Measurements from ENCODE around the gene TMEM209. TPM values are rescaled to one million over a fixed set of nuclear protein-coding genes. Genes with fewer than 3 reads are reported as not detected.

The TMEM209 gene
- total RNA-seq, 3 donors from 2014 or later (not counting 1 experiment from before 2014, with no cell fraction given): 26.3 to 31.0 (median 30.4) TPM

DNA sequence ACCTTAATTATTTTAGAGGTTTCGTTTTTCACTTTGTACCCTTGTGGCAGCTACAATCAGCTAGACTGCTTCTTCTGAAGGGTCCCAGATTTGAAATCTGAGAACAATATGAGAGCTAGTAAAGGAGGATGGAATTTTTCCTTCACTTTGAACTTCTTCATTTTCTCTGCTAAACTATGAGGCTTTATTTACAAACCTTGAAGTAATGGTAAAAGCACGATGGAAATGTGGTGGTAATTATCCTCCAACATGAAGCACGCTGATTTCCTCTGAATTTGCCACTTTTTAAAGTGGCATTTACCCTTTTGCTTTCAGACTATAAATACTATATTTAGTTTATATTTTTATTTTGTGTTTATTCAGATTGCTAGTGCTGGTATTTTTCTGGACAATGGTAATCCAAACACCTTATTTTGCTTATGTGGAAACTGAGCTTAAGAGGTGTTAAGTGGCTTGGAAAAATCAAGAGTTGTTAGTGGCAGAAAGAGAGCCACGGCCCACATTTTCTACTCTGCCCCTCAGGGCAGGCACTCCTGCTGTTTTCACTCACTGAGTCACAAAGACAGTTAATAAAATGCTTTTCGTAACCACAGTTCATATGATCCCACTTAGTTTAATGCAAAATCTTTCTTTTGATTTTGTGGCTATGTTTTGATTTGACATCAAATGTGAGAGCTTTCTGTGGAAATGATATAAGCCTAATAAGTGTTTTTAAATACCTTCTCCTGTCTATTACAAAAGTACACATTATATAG is 5.2 kb upstream of the TMEM209 start:
- intact Hi-C loops (cut with micrococcal nuclease): no loop called here
- Mint-ChIP-seq H3K4me1 (peaks cover 5% of the 10 kb centered on the region in 2 donors), H3K27ac (no peak overlapping the region), H3K36me3 (peaks cover 3% of the 10 kb centered on the region), H3K4me3 (no peak overlapping the region), H3K9me3 (no peaks in the 10 kb centered on the region), H3K27me3 (ENCODE audit: low read depth in 2 of 2) (peaks cover 6 to 10% of the 10 kb centered on the region in 2 donors)
- H3K27ac ChIP-seq (ENCODE audit: low read length): no peak overlapping the region
- no peak overlapping the region for H3K4me3 ChIP-seq (ENCODE audit: low read length)
- H3K27me3 ChIP-seq (ENCODE audit: control insufficient read depth, insufficient read depth, low read length): no peaks in the 10 kb centered on the region
- WGBS (ENCODE audit: insufficient coverage): 63% methylated on average over 2 of the region's 5 CpGs
- no peaks in the 10 kb centered on the region for H3K9me3 ChIP-seq (ENCODE audit: control insufficient read depth, insufficient read depth, low read length)
- peaks cover 5% of the 10 kb centered on the region for H3K4me1 ChIP-seq (ENCODE audit: control insufficient read depth, insufficient read depth, low read length)
- ATAC-seq: no peak
- TF ChIP-seq, protein P1, sequence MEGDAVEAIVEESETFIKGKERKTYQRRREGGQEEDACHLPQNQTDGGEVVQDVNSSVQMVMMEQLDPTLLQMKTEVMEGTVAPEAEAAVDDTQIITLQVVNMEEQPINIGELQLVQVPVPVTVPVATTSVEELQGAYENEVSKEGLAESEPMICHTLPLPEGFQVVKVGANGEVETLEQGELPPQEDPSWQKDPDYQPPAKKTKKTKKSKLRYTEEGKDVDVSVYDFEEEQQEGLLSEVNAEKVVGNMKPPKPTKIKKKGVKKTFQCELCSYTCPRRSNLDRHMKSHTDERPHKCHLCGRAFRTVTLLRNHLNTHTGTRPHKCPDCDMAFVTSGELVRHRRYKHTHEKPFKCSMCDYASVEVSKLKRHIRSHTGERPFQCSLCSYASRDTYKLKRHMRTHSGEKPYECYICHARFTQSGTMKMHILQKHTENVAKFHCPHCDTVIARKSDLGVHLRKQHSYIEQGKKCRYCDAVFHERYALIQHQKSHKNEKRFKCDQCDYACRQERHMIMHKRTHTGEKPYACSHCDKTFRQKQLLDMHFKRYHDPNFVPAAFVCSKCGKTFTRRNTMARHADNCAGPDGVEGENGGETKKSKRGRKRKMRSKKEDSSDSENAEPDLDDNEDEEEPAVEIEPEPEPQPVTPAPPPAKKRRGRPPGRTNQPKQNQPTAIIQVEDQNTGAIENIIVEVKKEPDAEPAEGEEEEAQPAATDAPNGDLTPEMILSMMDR (IDR thresholded peaks at IDR 0.05): no peak
- no peaks in the 10 kb centered on the region for H3K36me3 ChIP-seq (ENCODE audit: control insufficient read depth, insufficient read depth, low read length)
- DNase-seq: no peak

DNA sequence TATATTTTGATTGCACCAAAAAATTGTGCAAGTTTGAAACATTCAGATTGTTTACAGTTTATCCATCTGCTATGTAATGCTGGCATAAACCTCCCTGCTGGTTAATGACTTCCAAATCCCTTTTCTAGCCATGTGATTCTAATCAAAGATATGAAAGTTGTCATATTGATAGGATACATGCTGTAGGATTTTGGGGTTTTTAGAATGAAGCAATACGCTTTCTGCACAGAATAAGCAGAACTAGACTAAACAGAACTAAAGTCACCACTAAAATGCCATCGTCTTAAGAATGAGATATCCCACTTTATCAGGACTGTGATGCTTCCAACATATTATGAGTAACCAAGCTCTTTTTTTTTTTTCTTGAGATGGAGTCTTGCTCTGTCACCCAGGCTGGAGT is 3.3 kb upstream of the TMEM209 start:
- ATAC-seq (no peak), DNase-seq (no peak)
- no peaks in the 10 kb centered on the region for H3K27me3 ChIP-seq (ENCODE audit: control insufficient read depth, insufficient read depth, low read length)
- H3K36me3 ChIP-seq (ENCODE audit: control insufficient read depth, insufficient read depth, low read length): no peaks in the 10 kb centered on the region
- Mint-ChIP-seq H3K27me3 (ENCODE audit: low read depth in 2 of 2) (peaks cover 2 to 10% of the 10 kb centered on the region in 2 donors), H3K36me3 (peaks cover 7% of the 10 kb centered on the region), H3K4me3 (no peak overlapping the region), H3K4me1 (peaks cover 14% of the 10 kb centered on the region in 2 donors), H3K9me3 (no peaks in the 10 kb centered on the region), H3K27ac (no peak overlapping the region)
- WGBS (ENCODE audit: insufficient coverage): 89% methylated on average over 1 of the region's 2 CpGs
- TF ChIP-seq, protein P1 (IDR thresholded peaks at IDR 0.05): no peak
- peaks cover 9% of the 10 kb centered on the region for H3K4me1 ChIP-seq (ENCODE audit: control insufficient read depth, insufficient read depth, low read length)
- H3K4me3 ChIP-seq (ENCODE audit: low read length): no peak overlapping the region
- H3K27ac ChIP-seq (ENCODE audit: low read length): no peak overlapping the region
- intact Hi-C loops (cut with micrococcal nuclease): loop anchor here (5.0 kb wide), 1 partner anchor 136 kb away; the partner anchor contains the start of gene KLHDC10
- H3K9me3 ChIP-seq (ENCODE audit: control insufficient read depth, insufficient read depth, low read length): no peaks in the 10 kb centered on the region

DNA sequence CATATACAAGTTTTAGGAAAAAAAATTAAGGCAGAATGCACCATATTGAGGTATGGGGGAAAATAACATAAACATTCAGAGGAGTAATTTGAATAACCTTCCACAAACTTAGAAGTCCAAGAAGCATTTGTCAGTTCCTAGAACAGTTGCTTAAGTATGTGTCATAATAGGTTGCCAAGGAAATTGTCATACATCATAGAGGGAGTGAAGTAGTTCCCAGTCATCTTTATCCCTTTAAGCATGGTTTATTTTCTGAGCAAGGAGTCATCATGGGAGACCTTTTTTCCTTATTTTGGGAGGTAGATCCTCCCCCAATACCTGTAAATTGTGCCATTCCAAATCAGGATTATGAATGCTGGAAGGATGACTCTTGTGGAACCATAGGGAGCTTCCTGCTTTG is 2.4 kb upstream of the TMEM209 start, which contains the start of gene SSMEM1:
TSS of gene SSMEM1 (plus strand) at position 219 of the 400 bp plus-strand sequence. CDS start at position 270, 51 bp downstream.
- Histone ChIP-seq H3K27ac (ENCODE audit: low read length) (no peak within 1 kb of the TSS), H3K27me3 (ENCODE audit: control insufficient read depth, insufficient read depth, low read length) (no peaks in the 10 kb centered on the region), H3K4me3 (ENCODE audit: low read length) (no peak within 1 kb of the TSS), H3K36me3 (ENCODE audit: control insufficient read depth, insufficient read depth, low read length) (peaks cover under 1% of the 10 kb centered on the region), H3K9me3 (ENCODE audit: control insufficient read depth, insufficient read depth, low read length) (no peaks in the 10 kb centered on the region), H3K4me1 (ENCODE audit: control insufficient read depth, insufficient read depth, low read length) (peaks cover 9% of the 10 kb centered on the region)
- intact Hi-C loops (cut with micrococcal nuclease): loop anchor here (5.0 kb wide), 1 partner anchor 135 kb away; the partner anchor contains the start of gene KLHDC10
- Mint-ChIP-seq H3K36me3 (peaks cover 7% of the 10 kb centered on the region), H3K27me3 (ENCODE audit: low read depth in 2 of 2) (peaks cover 0 to 10% of the 10 kb centered on the region in 2 donors), H3K9me3 (no peaks in the 10 kb centered on the region), H3K27ac (no peak within 1 kb of the TSS), H3K4me3 (peak within 1 kb of the TSS; percentile 49), H3K4me1 (peaks cover 14 to 20% of the 10 kb centered on the region in 2 donors)
- TF ChIP-seq, protein P1 (IDR thresholded peaks at IDR 0.05): no peak
- ATAC-seq: no peak
- no peak for DNase-seq

Data from natural killer cell (primary cell).